Lung (tissue), 12 donors: ENCODE results near the gene VENTX. TPM values are rescaled to one million over a fixed set of nuclear protein-coding genes. Genes with fewer than 3 reads are reported as not detected.

Experiments
- ATAC-seq: fragments of 200-7000 bp; cut with Tn5 transposase; one replicate; pipeline ENCODE4 v1.9.1; 2020; ENCODE audit warnings: moderate number of reproducible peaks; ENCODE audit not compliant: insufficient read depth, low FRiP score
- DNase-seq, 3 donors: peaks; one replicate each; pipeline ENCODE4 v3.0.0-alpha.2; 2013 to 2017
- H3K27ac ChIP-seq, 2 donors: one replicate each; pipeline ENCODE4 v1.5.1; 2013; ENCODE audit warnings: mild to moderate bottlenecking in 2 of 2, moderate library complexity in 2 of 2, control low read depth in 1 of 2, inconsistent platforms in 1 of 2, low read depth in 1 of 2, low read length in 1 of 2
- H3K27me3 ChIP-seq, 3 donors: one replicate each; pipeline ENCODE4 v1.5.1; 2013; ENCODE audit warnings: low read length in 2 of 3; ENCODE audit not compliant: control insufficient read depth in 3 of 3, insufficient read depth in 3 of 3
- H3K36me3 ChIP-seq, 4 donors: one replicate each; pipeline ENCODE4 v1.5.1; 2013; ENCODE audit warnings: low read length in 4 of 4, mild to moderate bottlenecking in 1 of 4, moderate library complexity in 1 of 4; ENCODE audit not compliant: control insufficient read depth in 4 of 4, insufficient read depth in 4 of 4
- H3K4me1 ChIP-seq, 5 donors: one replicate each; pipeline ENCODE4 v1.5.1; 2013; ENCODE audit warnings: low read length in 5 of 5, mild to moderate bottlenecking in 2 of 5, moderate library complexity in 1 of 5; ENCODE audit not compliant: control insufficient read depth in 5 of 5, insufficient read depth in 5 of 5
- H3K4me3 ChIP-seq: one replicate; pipeline ENCODE4 v1.5.1; 2013; ENCODE audit warnings: mild to moderate bottlenecking, control low read depth, moderate library complexity
- H3K9ac ChIP-seq, 2 donors: one replicate each; pipeline ENCODE4 v1.5.1; 2013; ENCODE audit warnings: low read length in 2 of 2, control low read depth in 1 of 2; ENCODE audit not compliant: insufficient read depth in 1 of 2
- H3K9me3 ChIP-seq, 4 donors: one replicate each; pipeline ENCODE4 v1.5.1; 2013; ENCODE audit warnings: low read length in 3 of 4, mild to moderate bottlenecking in 1 of 4, moderate library complexity in 1 of 4; ENCODE audit not compliant: control insufficient read depth in 4 of 4, insufficient read depth in 3 of 4
- CTCF ChIP-seq: IDR thresholded peaks from 2 replicates; pipeline ENCODE4 v1.5.1; 2012; ENCODE audit warnings: mild to moderate bottlenecking; ENCODE audit errors: control extremely low read depth, extremely low read depth
- WGBS, 2 donors: extraction: QIAGEN DNeasy Blood & Tissue Kit; methylation state at CpG; one replicate each; pipeline ENCODE4 v1.1.7; 2013; 5-methylcytosine and 5-hydroxymethylcytosine counted together
- polyA plus RNA-seq, 2 donors: library from polyadenylated mRNA; stranded (reverse); fragments of 200-250 nt; gene quantifications; one replicate each; pipeline ENCODE4 v1.2.1, GENCODE V29; 2013
- total RNA-seq, 2 donors: library from RNA; depleted of rRNA in 1 of 2; stranded (reverse); fragments of >200 nt in 1 of 2; gene quantifications; one replicate each; pipeline ENCODE4 v1.2.1, GENCODE V29; 2014 to 2021
- donor health status: control.
- donor health status: control.
- donor health status: Bipolar disorder and iron deficiency.
- donor health status: healthy.
- donor health status: DM: yes; HTN: yes; CAD: no.

VENTX gene
- total and polyA plus RNA-seq, 4 donors = 0.46 to 4.0 (median 2.4) TPM

GRCh38 chr10:133196936-133197758 is 40.5 kb upstream of the VENTX start:
- Histone ChIP-seq H3K27me3 (no peaks in the 10 kb centered on the region), H3K9ac (no peak overlapping the region), H3K9me3 (peaks cover 0 to 3% (median under 1%) of the 10 kb centered on the region in 4 donors), H3K36me3 (no peaks in the 10 kb centered on the region), H3K4me3 (no peak overlapping the region), H3K4me1 (no peaks in the 10 kb centered on the region), H3K27ac (no peak overlapping the region)
- 80 to 85% methylated on average over 39 to 40 of the region's 40 CpGs for WGBS, 2 donors
- no peak for ATAC-seq
- no peak for DNase-seq
- TF ChIP-seq CTCF = no peak

GRCh38 chr10:133197786-133198185 is 39.9 kb upstream of the VENTX start:
- Histone ChIP-seq H3K9me3 (peaks cover 0 to 3% (median 0%) of the 10 kb centered on the region in 4 donors), H3K4me1 (no peaks in the 10 kb centered on the region), H3K4me3 (no peak overlapping the region), H3K9ac (no peak overlapping the region), H3K36me3 (no peaks in the 10 kb centered on the region), H3K27me3 (no peaks in the 10 kb centered on the region), H3K27ac (no peak overlapping the region)
- TF ChIP-seq CTCF = no peak
- no peak for DNase-seq
- no peak for ATAC-seq
- WGBS, 2 donors = 90 to 91% methylated on average over 8 to 9 of the region's 9 CpGs

GRCh38 chr10:133198206-133198605 is 39.4 kb upstream of the VENTX start:
- H3K36me3 ChIP-seq = no peaks in the 10 kb centered on the region
- no peak for TF ChIP-seq CTCF
- H3K9ac ChIP-seq = no peak overlapping the region
- 94 to 98% methylated on average over 26 of the region's 26 CpGs for WGBS, 2 donors
- no peaks in the 10 kb centered on the region for H3K4me1 ChIP-seq
- ATAC-seq = no peak
- no peak for DNase-seq
- H3K4me3 ChIP-seq = no peak overlapping the region
- H3K27me3 ChIP-seq = no peaks in the 10 kb centered on the region
- no peak overlapping the region for H3K27ac ChIP-seq
- peaks cover 0 to 3% (median 0%) of the 10 kb centered on the region in 4 donors for H3K9me3 ChIP-seq
